GM23338 (cell line): ENCODE results near the gene UHRF2.

Experiments
- CTCF ChIP-seq, 2 experiments: fragments of 200-600 bp in 1 of 2; sonication (generic) in 1 of 2; conservative IDR thresholded peaks; 2 replicates each; pipeline versions ENCODE4 v1.5.1 to v1.6.1; 2016 to 2017; ENCODE audit warnings: antibody characterized with exemption in 2 of 2, low read depth in 2 of 2, mild to moderate bottlenecking in 2 of 2, moderate library complexity in 1 of 2
- EZH2 ChIP-seq: fragments of 200-600 bp; sonication (generic); IDR thresholded peaks from one replicate; pipeline ENCODE4 v1.8.0; 2017; ENCODE audit warnings: antibody characterized with exemption, mild to moderate bottlenecking, low read depth; ENCODE audit not compliant: unreplicated experiment
- NANOG ChIP-seq: IDR thresholded peaks from 2 replicates; pipeline ENCODE4 v1.6.1; 2016; ENCODE audit warnings: antibody characterized with exemption, borderline replicate concordance
- POLR2AphosphoS5 ChIP-seq: IDR thresholded peaks from 2 replicates; pipeline ENCODE4 v1.6.1; 2016; ENCODE audit warnings: antibody characterized with exemption, low read depth
- TF ChIP-seq, protein P1 (sequence below): fragments of 250-450 bp; sonication (Bioruptor Pico); IDR thresholded peaks from 2 replicates; pipeline ENCODE4 v1.5.0; 2020; ENCODE audit warnings: mild to moderate bottlenecking, moderate library complexity

DNA sequence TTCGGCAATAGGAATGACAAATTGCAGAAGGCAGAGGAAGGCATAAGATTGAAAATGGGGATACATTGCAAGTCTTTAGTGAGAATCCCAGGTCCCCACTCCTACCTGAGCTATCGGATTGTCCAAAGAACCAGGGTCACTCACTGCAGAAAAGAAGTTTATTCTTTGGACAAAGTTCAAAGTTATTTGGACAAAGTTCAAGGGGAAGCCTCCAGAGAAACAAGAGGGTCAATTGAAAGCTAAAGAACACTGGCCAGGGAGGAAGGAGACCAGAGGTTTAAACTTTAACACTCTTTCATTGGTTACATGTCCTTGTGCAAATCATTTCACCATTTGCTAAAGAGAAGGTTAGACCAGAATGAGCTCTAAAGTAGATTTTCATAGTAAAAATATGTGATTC, 5.2 kb upstream of the UHRF2 start:
- TF ChIP-seq CTCF (conservative IDR thresholded peaks at IDR 0.05; ENCODE audit: low read depth in 2 of 2): no peak
- no peak for TF ChIP-seq EZH2
- no peak for TF ChIP-seq POLR2AphosphoS5
- no peak for TF ChIP-seq NANOG
- TF ChIP-seq, protein P1, sequence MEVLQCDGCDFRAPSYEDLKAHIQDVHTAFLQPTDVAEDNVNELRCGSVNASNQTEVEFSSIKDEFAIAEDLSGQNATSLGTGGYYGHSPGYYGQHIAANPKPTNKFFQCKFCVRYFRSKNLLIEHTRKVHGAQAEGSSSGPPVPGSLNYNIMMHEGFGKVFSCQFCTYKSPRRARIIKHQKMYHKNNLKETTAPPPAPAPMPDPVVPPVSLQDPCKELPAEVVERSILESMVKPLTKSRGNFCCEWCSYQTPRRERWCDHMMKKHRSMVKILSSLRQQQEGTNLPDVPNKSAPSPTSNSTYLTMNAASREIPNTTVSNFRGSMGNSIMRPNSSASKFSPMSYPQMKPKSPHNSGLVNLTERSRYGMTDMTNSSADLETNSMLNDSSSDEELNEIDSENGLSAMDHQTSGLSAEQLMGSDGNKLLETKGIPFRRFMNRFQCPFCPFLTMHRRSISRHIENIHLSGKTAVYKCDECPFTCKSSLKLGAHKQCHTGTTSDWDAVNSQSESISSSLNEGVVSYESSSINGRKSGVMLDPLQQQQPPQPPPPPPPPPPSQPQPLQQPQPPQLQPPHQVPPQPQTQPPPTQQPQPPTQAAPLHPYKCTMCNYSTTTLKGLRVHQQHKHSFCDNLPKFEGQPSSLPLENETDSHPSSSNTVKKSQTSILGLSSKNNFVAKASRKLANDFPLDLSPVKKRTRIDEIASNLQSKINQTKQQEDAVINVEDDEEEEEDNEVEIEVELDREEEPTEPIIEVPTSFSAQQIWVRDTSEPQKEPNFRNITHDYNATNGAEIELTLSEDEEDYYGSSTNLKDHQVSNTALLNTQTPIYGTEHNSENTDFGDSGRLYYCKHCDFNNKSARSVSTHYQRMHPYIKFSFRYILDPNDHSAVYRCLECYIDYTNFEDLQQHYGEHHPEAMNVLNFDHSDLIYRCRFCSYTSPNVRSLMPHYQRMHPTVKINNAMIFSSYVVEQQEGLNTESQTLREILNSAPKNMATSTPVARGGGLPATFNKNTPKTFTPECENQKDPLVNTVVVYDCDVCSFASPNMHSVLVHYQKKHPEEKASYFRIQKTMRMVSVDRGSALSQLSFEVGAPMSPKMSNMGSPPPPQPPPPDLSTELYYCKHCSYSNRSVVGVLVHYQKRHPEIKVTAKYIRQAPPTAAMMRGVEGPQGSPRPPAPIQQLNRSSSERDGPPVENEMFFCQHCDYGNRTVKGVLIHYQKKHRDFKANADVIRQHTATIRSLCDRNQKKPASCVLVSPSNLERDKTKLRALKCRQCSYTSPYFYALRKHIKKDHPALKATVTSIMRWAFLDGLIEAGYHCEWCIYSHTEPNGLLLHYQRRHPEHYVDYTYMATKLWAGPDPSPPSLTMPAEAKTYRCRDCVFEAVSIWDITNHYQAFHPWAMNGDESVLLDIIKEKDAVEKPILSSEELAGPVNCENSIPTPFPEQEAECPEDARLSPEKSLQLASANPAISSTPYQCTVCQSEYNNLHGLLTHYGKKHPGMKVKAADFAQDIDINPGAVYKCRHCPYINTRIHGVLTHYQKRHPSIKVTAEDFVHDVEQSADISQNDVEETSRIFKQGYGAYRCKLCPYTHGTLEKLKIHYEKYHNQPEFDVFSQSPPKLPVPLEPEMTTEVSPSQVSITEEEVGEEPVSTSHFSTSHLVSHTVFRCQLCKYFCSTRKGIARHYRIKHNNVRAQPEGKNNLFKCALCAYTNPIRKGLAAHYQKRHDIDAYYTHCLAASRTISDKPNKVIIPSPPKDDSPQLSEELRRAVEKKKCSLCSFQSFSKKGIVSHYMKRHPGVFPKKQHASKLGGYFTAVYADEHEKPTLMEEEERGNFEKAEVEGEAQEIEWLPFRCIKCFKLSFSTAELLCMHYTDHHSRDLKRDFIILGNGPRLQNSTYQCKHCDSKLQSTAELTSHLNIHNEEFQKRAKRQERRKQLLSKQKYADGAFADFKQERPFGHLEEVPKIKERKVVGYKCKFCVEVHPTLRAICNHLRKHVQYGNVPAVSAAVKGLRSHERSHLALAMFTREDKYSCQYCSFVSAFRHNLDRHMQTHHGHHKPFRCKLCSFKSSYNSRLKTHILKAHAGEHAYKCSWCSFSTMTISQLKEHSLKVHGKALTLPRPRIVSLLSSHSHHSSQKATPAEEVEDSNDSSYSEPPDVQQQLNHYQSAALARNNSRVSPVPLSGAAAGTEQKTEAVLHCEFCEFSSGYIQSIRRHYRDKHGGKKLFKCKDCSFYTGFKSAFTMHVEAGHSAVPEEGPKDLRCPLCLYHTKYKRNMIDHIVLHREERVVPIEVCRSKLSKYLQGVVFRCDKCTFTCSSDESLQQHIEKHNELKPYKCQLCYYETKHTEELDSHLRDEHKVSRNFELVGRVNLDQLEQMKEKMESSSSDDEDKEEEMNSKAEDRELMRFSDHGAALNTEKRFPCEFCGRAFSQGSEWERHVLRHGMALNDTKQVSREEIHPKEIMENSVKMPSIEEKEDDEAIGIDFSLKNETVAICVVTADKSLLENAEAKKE (CRISPR knock-in tag): no peak
